WTC11 (cell line): ENCODE data around the gene CLEC2D.

Experiments
- CREB1 ChIP-seq: sonication (generic); formaldehyde crosslinking; IDR thresholded peaks from 2 replicates; pipeline ENCODE4 v1.8.0; 2023; ENCODE audit warnings: mild to moderate bottlenecking, missing genetic modification reagents
- CREM ChIP-seq: sonication (generic); formaldehyde crosslinking; IDR thresholded peaks from 2 replicates; pipeline ENCODE4 v1.8.1; 2022; ENCODE audit warnings: mild to moderate bottlenecking, missing genetic modification reagents, moderate library complexity
- FOXJ3 ChIP-seq: sonication (generic); formaldehyde crosslinking; IDR thresholded peaks from 2 replicates; pipeline ENCODE4 v1.9.0; 2021; ENCODE audit warnings: missing genetic modification reagents, mild to moderate bottlenecking, borderline replicate concordance
- MYBL2 ChIP-seq: sonication (generic); formaldehyde crosslinking; IDR thresholded peaks from 2 replicates; pipeline ENCODE4 v1.8.1; 2023; ENCODE audit warnings: mild to moderate bottlenecking, moderate library complexity, missing genetic modification reagents
- SMAD3 ChIP-seq: sonication (generic); formaldehyde crosslinking; IDR thresholded peaks from 2 replicates; pipeline ENCODE4 v1.8.0; 2022; ENCODE audit warnings: missing genetic modification reagents, mild to moderate bottlenecking, borderline replicate concordance
- TF ChIP-seq, protein P1 (sequence below): sonication (generic); formaldehyde crosslinking; IDR thresholded peaks from 2 replicates; pipeline ENCODE4 v1.8.0; 2022; ENCODE audit warnings: mild to moderate bottlenecking, missing genetic modification reagents
- TF ChIP-seq, protein P2 (sequence below): fragments of 200-600 bp; IDR thresholded peaks from 2 replicates; pipeline ENCODE4 v1.8.0; 2022; ENCODE audit warnings: antibody characterized with exemption

DNA sequence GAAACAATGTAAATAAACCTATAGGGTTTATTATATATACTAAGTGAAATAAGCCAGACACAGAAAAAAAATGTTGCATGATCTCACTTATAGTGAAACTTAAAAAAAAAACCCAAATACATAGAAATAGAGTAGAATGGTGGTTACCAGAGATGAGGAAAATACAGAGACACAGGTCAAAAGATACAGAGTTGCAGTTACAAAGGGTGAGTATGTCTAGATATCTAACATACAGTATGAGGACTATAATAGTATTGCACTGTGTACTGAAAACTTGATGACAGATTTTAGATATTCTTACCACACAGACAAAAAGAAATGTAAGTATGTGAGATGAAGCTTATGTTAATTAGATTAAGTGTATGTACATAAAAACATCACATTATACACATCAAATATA is 28.1 kb downstream of the CLEC2D start:
- TF ChIP-seq, protein P1, sequence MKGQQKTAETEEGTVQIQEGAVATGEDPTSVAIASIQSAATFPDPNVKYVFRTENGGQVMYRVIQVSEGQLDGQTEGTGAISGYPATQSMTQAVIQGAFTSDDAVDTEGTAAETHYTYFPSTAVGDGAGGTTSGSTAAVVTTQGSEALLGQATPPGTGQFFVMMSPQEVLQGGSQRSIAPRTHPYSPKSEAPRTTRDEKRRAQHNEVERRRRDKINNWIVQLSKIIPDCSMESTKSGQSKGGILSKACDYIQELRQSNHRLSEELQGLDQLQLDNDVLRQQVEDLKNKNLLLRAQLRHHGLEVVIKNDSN: no peak
- TF ChIP-seq, protein P2, sequence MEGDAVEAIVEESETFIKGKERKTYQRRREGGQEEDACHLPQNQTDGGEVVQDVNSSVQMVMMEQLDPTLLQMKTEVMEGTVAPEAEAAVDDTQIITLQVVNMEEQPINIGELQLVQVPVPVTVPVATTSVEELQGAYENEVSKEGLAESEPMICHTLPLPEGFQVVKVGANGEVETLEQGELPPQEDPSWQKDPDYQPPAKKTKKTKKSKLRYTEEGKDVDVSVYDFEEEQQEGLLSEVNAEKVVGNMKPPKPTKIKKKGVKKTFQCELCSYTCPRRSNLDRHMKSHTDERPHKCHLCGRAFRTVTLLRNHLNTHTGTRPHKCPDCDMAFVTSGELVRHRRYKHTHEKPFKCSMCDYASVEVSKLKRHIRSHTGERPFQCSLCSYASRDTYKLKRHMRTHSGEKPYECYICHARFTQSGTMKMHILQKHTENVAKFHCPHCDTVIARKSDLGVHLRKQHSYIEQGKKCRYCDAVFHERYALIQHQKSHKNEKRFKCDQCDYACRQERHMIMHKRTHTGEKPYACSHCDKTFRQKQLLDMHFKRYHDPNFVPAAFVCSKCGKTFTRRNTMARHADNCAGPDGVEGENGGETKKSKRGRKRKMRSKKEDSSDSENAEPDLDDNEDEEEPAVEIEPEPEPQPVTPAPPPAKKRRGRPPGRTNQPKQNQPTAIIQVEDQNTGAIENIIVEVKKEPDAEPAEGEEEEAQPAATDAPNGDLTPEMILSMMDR: no peak
- TF ChIP-seq MYBL2 (no peak), CREB1 (no peak), CREM (no peak), SMAD3 (no peak), FOXJ3 (CRISPR knock-in tag) (no peak)
